Sigmoid colon (tissue), 3 donors: ENCODE data around the gene BRD4.

ENCODE experiments used
- CTCF ChIP-seq, 4 experiments: fragments of 450-650 bp in 3 of 4; fragments of 200-600 bp in 1 of 4; IDR thresholded peaks; one replicate each; pipeline ENCODE4 v1.5.1; 2016 to 2019; ENCODE audit warnings: antibody characterized with exemption in 4 of 4, mild to moderate bottlenecking in 3 of 4, moderate library complexity in 2 of 4
- POLR2A ChIP-seq, 2 donors: fragments of 450-650 bp; IDR thresholded peaks; one replicate each; pipeline ENCODE4 v1.6.1; 2016; ENCODE audit warnings: antibody characterized with exemption in 2 of 2, mild to moderate bottlenecking in 2 of 2, moderate library complexity in 2 of 2

GRCh38 chr19:15269806-15270205, 62.5 kb downstream of the BRD4 start:
- TF ChIP-seq CTCF (IDR thresholded peaks at IDR 0.05) (no peak), POLR2A (IDR thresholded peaks at IDR 0.05) (no peak)
